HepG2 (cell line): ENCODE measurements around the gene OR52B4. TPM values are rescaled to one million over a fixed set of nuclear protein-coding genes. Genes with fewer than 3 reads are reported as not detected.

Source experiments
- AKNA ChIP-seq: sonication (generic); formaldehyde crosslinking; IDR thresholded peaks from 2 replicates; pipeline ENCODE4 v1.4.0; 2020; ENCODE audit warnings: missing genetic modification reagents, borderline replicate concordance
- HHEX ChIP-seq: IDR thresholded peaks from 2 replicates; pipeline ENCODE4 v1.6.1; 2016; ENCODE audit warnings: control low read depth
- MTF2 ChIP-seq: sonication (generic); formaldehyde crosslinking; IDR thresholded peaks from 2 replicates; pipeline ENCODE4 v1.5.0; 2020; ENCODE audit warnings: missing genetic modification reagents, borderline replicate concordance
- POLR2A ChIP-seq, 2 experiments: IDR thresholded peaks; 2 replicates each; pipeline ENCODE4 v1.6.1; 2011; ENCODE audit warnings: low read depth in 2 of 2, low read length in 2 of 2, mild to moderate bottlenecking in 1 of 2, moderate library complexity in 1 of 2; ENCODE audit not compliant: insufficient read depth in 1 of 2
- ZNF260 ChIP-seq: sonication (generic); formaldehyde crosslinking; IDR thresholded peaks from 2 replicates; pipeline ENCODE4 v1.4.0; 2020; ENCODE audit warnings: missing genetic modification reagents, low read depth, mild to moderate bottlenecking, borderline replicate concordance
- ZNF446 ChIP-seq: sonication (generic); formaldehyde crosslinking; IDR thresholded peaks from 2 replicates; pipeline ENCODE4 v1.5.0; 2020; ENCODE audit warnings: mild to moderate bottlenecking, missing genetic modification reagents
- ZNF562 ChIP-seq: sonication (generic); formaldehyde crosslinking; IDR thresholded peaks from 2 replicates; pipeline ENCODE4 v1.8.0; 2022; ENCODE audit warnings: missing genetic modification reagents, borderline replicate concordance
- polyA plus RNA-seq, 8 experiments: library from polyadenylated mRNA; depleted of rRNA in 3 of 8; stranded (reverse) in 7 of 8; unstranded in 1 of 8; fragments of >200 nt; fragmentation: Illumina TruSeq in 4 of 8; extraction: Trizol in 4 of 8; gene quantifications; 2 replicates each; pipeline versions ENCODE4 v1.2.1 to v1.2.3, GENCODE V29; 2011 to 2016; ENCODE audit warnings: low read depth in 4 of 8, missing spikeins in 1 of 8, mixed read lengths in 1 of 8; ENCODE audit not compliant: insufficient read depth in 1 of 8
- total RNA-seq, 5 experiments: library from RNA; depleted of rRNA; stranded (reverse); fragments of >200 nt; fragmentation: Illumina TruSeq; extraction: Trizol; gene quantifications; 2 replicates each; pipeline ENCODE4 v1.2.3, GENCODE V29; 2016; ENCODE audit warnings: low read depth in 1 of 5
- TF ChIP-seq, protein P1 (sequence below): sonication (generic); formaldehyde crosslinking; IDR thresholded peaks from 2 replicates; pipeline ENCODE4 v1.4.0; 2020; ENCODE audit warnings: missing genetic modification reagents, borderline replicate concordance
- TF ChIP-seq, protein P2 (sequence below): sonication (generic); IDR thresholded peaks from 2 replicates; pipeline ENCODE4 v1.6.1; 2016; ENCODE audit warnings: low read depth, borderline replicate concordance

Gene OR52B4
- total and polyA plus RNA-seq, 2 of the 13 experiments (the other 11 are each of a cell fraction or from before 2014, with no cell fraction given), result not detected

- TF ChIP-seq AKNA (CRISPR knock-in tag), result no peak
- TF ChIP-seq, protein P1, sequence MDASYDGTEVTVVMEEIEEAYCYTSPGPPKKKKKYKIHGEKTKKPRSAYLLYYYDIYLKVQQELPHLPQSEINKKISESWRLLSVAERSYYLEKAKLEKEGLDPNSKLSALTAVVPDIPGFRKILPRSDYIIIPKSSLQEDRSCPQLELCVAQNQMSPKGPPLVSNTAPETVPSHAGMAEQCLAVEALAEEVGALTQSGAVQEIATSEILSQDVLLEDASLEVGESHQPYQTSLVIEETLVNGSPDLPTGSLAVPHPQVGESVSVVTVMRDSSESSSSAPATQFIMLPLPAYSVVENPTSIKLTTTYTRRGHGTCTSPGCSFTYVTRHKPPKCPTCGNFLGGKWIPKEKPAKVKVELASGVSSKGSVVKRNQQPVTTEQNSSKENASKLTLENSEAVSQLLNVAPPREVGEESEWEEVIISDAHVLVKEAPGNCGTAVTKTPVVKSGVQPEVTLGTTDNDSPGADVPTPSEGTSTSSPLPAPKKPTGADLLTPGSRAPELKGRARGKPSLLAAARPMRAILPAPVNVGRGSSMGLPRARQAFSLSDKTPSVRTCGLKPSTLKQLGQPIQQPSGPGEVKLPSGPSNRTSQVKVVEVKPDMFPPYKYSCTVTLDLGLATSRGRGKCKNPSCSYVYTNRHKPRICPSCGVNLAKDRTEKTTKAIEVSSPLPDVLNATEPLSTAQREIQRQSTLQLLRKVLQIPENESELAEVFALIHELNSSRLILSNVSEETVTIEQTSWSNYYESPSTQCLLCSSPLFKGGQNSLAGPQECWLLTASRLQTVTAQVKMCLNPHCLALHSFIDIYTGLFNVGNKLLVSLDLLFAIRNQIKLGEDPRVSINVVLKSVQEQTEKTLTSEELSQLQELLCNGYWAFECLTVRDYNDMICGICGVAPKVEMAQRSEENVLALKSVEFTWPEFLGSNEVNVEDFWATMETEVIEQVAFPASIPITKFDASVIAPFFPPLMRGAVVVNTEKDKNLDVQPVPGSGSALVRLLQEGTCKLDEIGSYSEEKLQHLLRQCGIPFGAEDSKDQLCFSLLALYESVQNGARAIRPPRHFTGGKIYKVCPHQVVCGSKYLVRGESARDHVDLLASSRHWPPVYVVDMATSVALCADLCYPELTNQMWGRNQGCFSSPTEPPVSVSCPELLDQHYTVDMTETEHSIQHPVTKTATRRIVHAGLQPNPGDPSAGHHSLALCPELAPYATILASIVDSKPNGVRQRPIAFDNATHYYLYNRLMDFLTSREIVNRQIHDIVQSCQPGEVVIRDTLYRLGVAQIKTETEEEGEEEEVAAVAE, result no peak
- TF ChIP-seq HHEX, result no peak
- TF ChIP-seq MTF2 (CRISPR knock-in tag), result no peak
- no peak for TF ChIP-seq POLR2A (IDR thresholded peaks at IDR 0.05; ENCODE audit: insufficient read depth in 1 of 2, low read depth in 2 of 2, low read length in 2 of 2)
- TF ChIP-seq ZNF446, result no peak
- TF ChIP-seq ZNF562 (CRISPR knock-in tag), result no peak
- TF ChIP-seq, protein P2, sequence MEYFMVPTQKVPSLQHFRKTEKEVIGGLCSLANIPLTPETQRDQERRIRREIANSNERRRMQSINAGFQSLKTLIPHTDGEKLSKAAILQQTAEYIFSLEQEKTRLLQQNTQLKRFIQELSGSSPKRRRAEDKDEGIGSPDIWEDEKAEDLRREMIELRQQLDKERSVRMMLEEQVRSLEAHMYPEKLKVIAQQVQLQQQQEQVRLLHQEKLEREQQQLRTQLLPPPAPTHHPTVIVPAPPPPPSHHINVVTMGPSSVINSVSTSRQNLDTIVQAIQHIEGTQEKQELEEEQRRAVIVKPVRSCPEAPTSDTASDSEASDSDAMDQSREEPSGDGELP, result no peak
- TF ChIP-seq ZNF260 (CRISPR knock-in tag), result no peak
- TF ChIP-seq, all 625 proteins: peak for 0
These were observed at the start of gene OR52B4 (continued) for GRCh38 chr11:4368286-4368685.
